A549 (cell line): ENCODE data around the gene CCDC188.

Experiments used
- POLR2A ChIP-seq: IDR thresholded peaks from 2 replicates; pipeline ENCODE4 v1.6.1; 2012; ENCODE audit warnings: mild to moderate bottlenecking, low read length
- RFX5 ChIP-seq: fragments of 450-650 bp; IDR thresholded peaks from 2 replicates; pipeline ENCODE4 v1.7.1; 2014; ENCODE audit warnings: antibody characterized with exemption, mild to moderate bottlenecking, moderate library complexity
- RNF2 ChIP-seq: fragments of 200-600 bp; sonication (generic); IDR thresholded peaks from 2 replicates; pipeline ENCODE4 v1.6.1; 2016; ENCODE audit warnings: low read depth, mild to moderate bottlenecking, antibody characterized with exemption, moderate library complexity, borderline replicate concordance
- TF ChIP-seq, protein P1 (sequence below): fragments of >200 bp; sonication (Bioruptor Twin); formaldehyde crosslinking; IDR thresholded peaks from 3 replicates; pipeline ENCODE4 v1.5.1; 2016

DNA sequence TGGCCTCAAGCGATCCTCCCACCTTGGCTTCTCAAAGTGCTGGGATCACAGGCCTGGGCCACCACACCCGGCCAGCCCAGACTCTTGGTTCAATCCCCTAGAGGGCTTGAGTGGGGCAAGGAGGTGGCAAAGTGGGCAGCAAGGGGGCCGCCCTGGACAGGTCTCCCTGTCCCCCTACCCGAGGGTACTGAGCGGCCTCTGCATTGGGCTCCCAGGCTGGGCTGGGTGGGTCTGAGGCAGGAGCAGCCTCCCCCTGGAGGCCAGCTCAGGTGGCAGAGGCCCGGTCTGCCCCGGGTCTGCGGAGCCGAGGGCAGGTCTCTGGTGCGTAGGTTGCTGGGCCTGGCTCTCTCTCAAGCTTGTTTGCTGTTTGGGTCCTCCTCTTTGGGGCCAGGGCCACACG is 22.4 kb upstream of the CCDC188 start:
- TF ChIP-seq, protein P1, sequence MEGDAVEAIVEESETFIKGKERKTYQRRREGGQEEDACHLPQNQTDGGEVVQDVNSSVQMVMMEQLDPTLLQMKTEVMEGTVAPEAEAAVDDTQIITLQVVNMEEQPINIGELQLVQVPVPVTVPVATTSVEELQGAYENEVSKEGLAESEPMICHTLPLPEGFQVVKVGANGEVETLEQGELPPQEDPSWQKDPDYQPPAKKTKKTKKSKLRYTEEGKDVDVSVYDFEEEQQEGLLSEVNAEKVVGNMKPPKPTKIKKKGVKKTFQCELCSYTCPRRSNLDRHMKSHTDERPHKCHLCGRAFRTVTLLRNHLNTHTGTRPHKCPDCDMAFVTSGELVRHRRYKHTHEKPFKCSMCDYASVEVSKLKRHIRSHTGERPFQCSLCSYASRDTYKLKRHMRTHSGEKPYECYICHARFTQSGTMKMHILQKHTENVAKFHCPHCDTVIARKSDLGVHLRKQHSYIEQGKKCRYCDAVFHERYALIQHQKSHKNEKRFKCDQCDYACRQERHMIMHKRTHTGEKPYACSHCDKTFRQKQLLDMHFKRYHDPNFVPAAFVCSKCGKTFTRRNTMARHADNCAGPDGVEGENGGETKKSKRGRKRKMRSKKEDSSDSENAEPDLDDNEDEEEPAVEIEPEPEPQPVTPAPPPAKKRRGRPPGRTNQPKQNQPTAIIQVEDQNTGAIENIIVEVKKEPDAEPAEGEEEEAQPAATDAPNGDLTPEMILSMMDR = no peak
- TF ChIP-seq POLR2A (no peak), RFX5 (no peak), RNF2 (no peak)
